DMS153 (cell line): ENCODE data around the gene PTK7.
"Not testable (repeated sequence)": the region's sequence is repeated elsewhere in the genome, so short reads cannot be mapped to it uniquely, and the experiment has no call there.

Experiments used
- DNase-seq: peaks from one replicate; lab custom pipeline; 2025; lab: John Stamatoyannopoulos, UW

Gene PTK7

GRCh38 chr6:43075670-43076463 is at the start of gene PTK7:
Gene PTK7, plus strand, starts transcription at chr6:43076314. Its CDS starts 175 bp downstream, at chr6:43076489.
- peak; percentile 12 for DNase-seq

GRCh38 chr6:43026365-43026764 is 49.7 kb upstream of the PTK7 start:
- DNase-seq: no peak

- DNase-seq: no peak
Measured at GRCh38 chr6:43029120-43029519, 47.0 kb upstream of the PTK7 start.

GRCh38 chr6:43032326-43032725 is 43.8 kb upstream of the PTK7 start:
- no peak for DNase-seq

GRCh38 chr6:43033496-43034189 is 42.5 kb upstream of the PTK7 start:
- DNase-seq: no peak

- no peak for DNase-seq
Measured at GRCh38 chr6:43034190-43034525, 42.0 kb upstream of the PTK7 start.

- DNase-seq: no peak
Measured at GRCh38 chr6:43035495-43036194, 40.5 kb upstream of the PTK7 start.

- DNase-seq: no peak
Measured at GRCh38 chr6:43036712-43037111, 39.4 kb upstream of the PTK7 start.

- DNase-seq: no peak
Measured at GRCh38 chr6:43037197-43037596, 38.9 kb upstream of the PTK7 start.

- no peak for DNase-seq
Measured at GRCh38 chr6:43037706-43038105, 38.4 kb upstream of the PTK7 start.

- DNase-seq: no peak
Measured at GRCh38 chr6:43038727-43039126, 37.4 kb upstream of the PTK7 start.

- no peak for DNase-seq
Measured at GRCh38 chr6:43040542-43041257, 35.4 kb upstream of the PTK7 start.

- not testable (repeated sequence) for DNase-seq
Measured at GRCh38 chr6:43041475-43041874, 34.6 kb upstream of the PTK7 start.

GRCh38 chr6:43043310-43043709 is 32.8 kb upstream of the PTK7 start:
- no peak for DNase-seq

GRCh38 chr6:43045371-43045930 is 30.7 kb upstream of the PTK7 start:
- DNase-seq: no peak

GRCh38 chr6:43047998-43048397 is 28.1 kb upstream of the PTK7 start:
- DNase-seq: no peak

GRCh38 chr6:43050981-43051380 is 25.1 kb upstream of the PTK7 start:
- DNase-seq: no peak

- no peak for DNase-seq
Measured at GRCh38 chr6:43052225-43052841, 23.8 kb upstream of the PTK7 start.

- no peak for DNase-seq
Measured at GRCh38 chr6:43052842-43053544, 23.1 kb upstream of the PTK7 start.

GRCh38 chr6:43053545-43054205 is 22.4 kb upstream of the PTK7 start, which contains the start of gene CUL7:
Gene CUL7, minus strand, starts transcription at chr6:43053851. Its CDS starts 1,063 bp downstream, at chr6:43052788.
- peak; percentile 91 for DNase-seq
